HEK293 (cell line): ENCODE measurements around the gene TMEM273.

ENCODE experiments used
- CTCF ChIA-PET: fragments of 350-600 bp; formaldehyde crosslinking; extraction: SDS; loops from one replicate; lab custom pipeline; 2021; ENCODE audit warnings: antibody characterized with exemption; lab: Yijun Ruan, JAX
- POLR2A ChIA-PET: fragments of 300-600 bp; formaldehyde crosslinking; extraction: SDS; loops from one replicate; lab custom pipeline; 2020; ENCODE audit warnings: antibody characterized with exemption, inconsistent platforms; lab: Yijun Ruan, JAX
- H3K27ac ChIP-seq: fragments of 200-500 bp; sonication (Bioruptor generic); 2 replicates; pipeline ENCODE4 v1.5.1; 2014; ENCODE audit warnings: low read depth, low read length, control low read depth, inconsistent platforms; ENCODE audit errors: extremely low read depth
- H3K36me3 ChIP-seq, 2 experiments: fragments of 200-500 bp in 1 of 2; sonication (Bioruptor generic) in 1 of 2; 1 replicate in 1 of 2; 2 replicates in 1 of 2; pipeline ENCODE4 v1.5.1; 2014 to 2017; ENCODE audit warnings: inconsistent platforms in 2 of 2, low read length in 2 of 2; ENCODE audit not compliant: control insufficient read depth in 2 of 2, insufficient read depth in 1 of 2
- H3K4me1 ChIP-seq: fragments of 200-500 bp; sonication (Bioruptor generic); 2 replicates; pipeline ENCODE4 v1.5.1; 2014; ENCODE audit warnings: mild to moderate bottlenecking, low read length, inconsistent platforms; ENCODE audit not compliant: control insufficient read depth, insufficient read depth
- H3K4me3 ChIP-seq: 2 replicates; pipeline ENCODE4 v1.5.1; 2011; ENCODE audit warnings: low read depth, mild to moderate bottlenecking, control low read depth, low read length, moderate library complexity
- H3K9me3 ChIP-seq: fragments of 200-500 bp; sonication (Bioruptor generic); 2 replicates; pipeline ENCODE4 v1.5.1; 2014; ENCODE audit warnings: low read depth, low read length, inconsistent platforms; ENCODE audit not compliant: control insufficient read depth, insufficient read depth
- GLIS2 ChIP-seq: fragments of 450-650 bp; formaldehyde crosslinking; IDR thresholded peaks from 2 replicates; pipeline ENCODE4 v1.5.1; 2016; ENCODE audit warnings: missing biosample characterization, missing genetic modification characterization
- KLF7 ChIP-seq: fragments of 450-650 bp; formaldehyde crosslinking; IDR thresholded peaks from 2 replicates; pipeline ENCODE4 v1.5.1; 2016; ENCODE audit warnings: missing biosample characterization, missing genetic modification characterization, borderline replicate concordance
- MEIS1 ChIP-seq: sonication (generic); formaldehyde crosslinking; IDR thresholded peaks from 2 replicates; pipeline ENCODE4 v1.8.1; 2022; ENCODE audit warnings: missing genetic modification reagents, mild to moderate bottlenecking, borderline replicate concordance
- SP7 ChIP-seq: fragments of 450-650 bp; formaldehyde crosslinking; IDR thresholded peaks from 2 replicates; pipeline ENCODE4 v1.5.1; 2016; ENCODE audit warnings: missing biosample characterization, missing genetic modification characterization
- TRIM28 ChIP-seq: IDR thresholded peaks from 2 replicates; pipeline ENCODE4 v1.6.1; 2011; ENCODE audit warnings: low read length, control low read depth, borderline replicate concordance
- ZFP41 ChIP-seq: fragments of 450-650 bp; formaldehyde crosslinking; IDR thresholded peaks from 2 replicates; pipeline ENCODE4 v1.5.1; 2016; ENCODE audit warnings: missing biosample characterization, missing genetic modification characterization, borderline replicate concordance
- ZNF112 ChIP-seq: fragments of 450-650 bp; formaldehyde crosslinking; IDR thresholded peaks from 2 replicates; pipeline ENCODE4 v1.5.0; 2017; ENCODE audit warnings: missing biosample characterization, missing genetic modification characterization
- ZNF239 ChIP-seq: fragments of 450-650 bp; formaldehyde crosslinking; IDR thresholded peaks from 2 replicates; pipeline ENCODE4 v1.5.1; 2016; ENCODE audit warnings: missing biosample characterization, missing genetic modification characterization
- ZNF266 ChIP-seq: fragments of 450-650 bp; formaldehyde crosslinking; IDR thresholded peaks from 2 replicates; pipeline ENCODE4 v1.5.1; 2016; ENCODE audit warnings: missing biosample characterization, missing genetic modification characterization, low read depth
- ZNF350 ChIP-seq: fragments of 450-650 bp; formaldehyde crosslinking; IDR thresholded peaks from 2 replicates; pipeline ENCODE4 v1.5.0; 2017; ENCODE audit warnings: missing biosample characterization, mild to moderate bottlenecking, missing genetic modification characterization
- ZNF391 ChIP-seq: fragments of 450-650 bp; formaldehyde crosslinking; IDR thresholded peaks from 2 replicates; pipeline ENCODE4 v1.5.1; 2016; ENCODE audit warnings: low read depth, missing biosample characterization, missing genetic modification characterization, borderline replicate concordance
- ZNF555 ChIP-seq: fragments of 450-650 bp; formaldehyde crosslinking; conservative IDR thresholded peaks from 2 replicates; pipeline ENCODE4 v1.5.1; 2017; ENCODE audit warnings: missing biosample characterization, mild to moderate bottlenecking, missing genetic modification characterization, inconsistent platforms
- ZNF561 ChIP-seq: fragments of 450-650 bp; IDR thresholded peaks from 2 replicates; pipeline ENCODE4 v1.5.1; 2018; ENCODE audit warnings: missing biosample characterization, missing genetic modification characterization, borderline replicate concordance
- ZNF571 ChIP-seq: fragments of 450-650 bp; formaldehyde crosslinking; IDR thresholded peaks from 2 replicates; pipeline ENCODE4 v1.5.0; 2017; ENCODE audit warnings: missing biosample characterization, missing genetic modification characterization
- ZNF585B ChIP-seq: fragments of 450-650 bp; formaldehyde crosslinking; IDR thresholded peaks from 2 replicates; pipeline ENCODE4 v1.5.1; 2016; ENCODE audit warnings: missing biosample characterization, missing genetic modification characterization
- ZNF677 ChIP-seq: fragments of 450-650 bp; IDR thresholded peaks from 2 replicates; pipeline ENCODE4 v1.5.0; 2018; ENCODE audit warnings: missing biosample characterization, mild to moderate bottlenecking, missing genetic modification characterization, moderate library complexity
- TF ChIP-seq, protein P1 (sequence below): fragments of 450-650 bp; formaldehyde crosslinking; IDR thresholded peaks from 2 replicates; pipeline ENCODE4 v1.5.1; 2016; ENCODE audit warnings: missing biosample characterization, missing genetic modification characterization
- TF ChIP-seq, protein P2 (sequence below): fragments of 450-650 bp; formaldehyde crosslinking; IDR thresholded peaks from 2 replicates; pipeline ENCODE4 v1.5.1; 2017; ENCODE audit warnings: missing biosample characterization, mild to moderate bottlenecking, missing genetic modification characterization, moderate library complexity
- TF ChIP-seq, protein P3 (sequence below): fragments of 450-650 bp; formaldehyde crosslinking; IDR thresholded peaks from 2 replicates; pipeline ENCODE4 v1.5.1; 2016; ENCODE audit warnings: missing biosample characterization, missing genetic modification characterization
- TF ChIP-seq, protein P4 (sequence below): fragments of 450-650 bp; formaldehyde crosslinking; IDR thresholded peaks from 2 replicates; pipeline ENCODE4 v1.5.1; 2016; ENCODE audit warnings: missing biosample characterization, missing genetic modification characterization
- TF ChIP-seq, protein P5 (sequence below): fragments of 450-650 bp; formaldehyde crosslinking; IDR thresholded peaks from 2 replicates; pipeline ENCODE4 v1.5.1; 2016; ENCODE audit warnings: missing biosample characterization, missing genetic modification characterization
- TF ChIP-seq, protein P6 (sequence below): fragments of 450-650 bp; formaldehyde crosslinking; IDR thresholded peaks from 2 replicates; pipeline ENCODE4 v1.5.1; 2017; ENCODE audit warnings: missing biosample characterization, missing genetic modification characterization

TMEM273 gene

DNA sequence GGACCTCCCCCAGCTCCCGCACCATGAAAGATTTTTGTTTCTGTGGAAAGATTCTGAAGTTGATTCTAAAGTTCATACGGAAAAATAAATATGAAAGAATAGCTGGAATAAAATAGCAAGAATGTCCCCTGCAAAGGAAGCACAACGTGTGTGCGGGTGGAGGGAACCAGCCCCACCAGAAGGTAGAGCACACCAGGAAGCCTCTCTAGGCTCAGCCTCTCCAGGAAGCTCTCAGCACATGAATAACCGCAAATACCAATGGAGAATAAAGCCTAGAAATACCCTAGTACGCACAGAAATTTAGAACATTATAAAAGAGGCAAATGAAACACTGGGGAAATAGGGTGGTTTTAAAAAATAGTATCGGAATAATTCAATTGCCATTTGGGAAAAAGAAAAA, 29.8 kb downstream of the TMEM273 start:
- H3K4me3 ChIP-seq: no peak overlapping the region

DNA sequence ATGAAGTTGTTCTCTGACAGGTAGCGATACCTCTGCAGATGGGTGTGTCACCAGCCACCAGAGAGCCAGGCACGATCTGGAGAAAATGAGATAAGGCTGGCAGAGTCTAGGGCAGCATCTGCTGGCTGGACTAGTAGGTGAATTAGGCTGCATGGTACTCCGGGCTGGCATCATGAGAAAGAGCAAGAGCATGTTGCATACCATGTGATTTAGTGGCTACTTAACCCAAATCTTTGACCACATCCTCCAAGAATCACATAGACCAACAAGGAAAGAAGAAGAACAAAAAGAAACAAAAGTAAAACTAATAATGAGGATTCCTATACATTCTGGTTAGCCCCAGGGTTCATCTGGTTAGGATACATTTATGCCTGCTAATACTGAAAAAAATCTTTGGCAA, 31.0 kb downstream of the TMEM273 start:
- ChIA-PET CTCF (no interaction called here), POLR2A (no interaction called here)
- Histone ChIP-seq H3K36me3 (no peaks in the 10 kb centered on the region), H3K9me3 (no peaks in the 10 kb centered on the region), H3K27ac (no peak overlapping the region), H3K4me3 (no peak overlapping the region), H3K4me1 (no peaks in the 10 kb centered on the region)
- TF ChIP-seq ZNF561 (tag by site-specific recombination) (no peak), ZNF585B (no peak), TRIM28 (no peak), ZFP41 (no peak), MEIS1 (no peak)
- TF ChIP-seq, protein P1, sequence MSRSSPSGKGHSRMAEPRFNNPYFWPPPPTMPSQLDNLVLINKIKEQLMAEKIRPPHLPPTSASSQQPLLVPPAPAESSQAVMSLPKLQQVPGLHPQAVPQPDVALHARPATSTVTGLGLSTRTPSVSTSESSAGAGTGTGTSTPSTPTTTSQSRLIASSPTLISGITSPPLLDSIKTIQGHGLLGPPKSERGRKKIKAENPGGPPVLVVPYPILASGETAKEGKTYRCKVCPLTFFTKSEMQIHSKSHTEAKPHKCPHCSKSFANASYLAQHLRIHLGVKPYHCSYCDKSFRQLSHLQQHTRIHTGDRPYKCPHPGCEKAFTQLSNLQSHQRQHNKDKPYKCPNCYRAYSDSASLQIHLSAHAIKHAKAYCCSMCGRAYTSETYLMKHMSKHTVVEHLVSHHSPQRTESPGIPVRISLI (tag by site-specific recombination): no peak
- TF ChIP-seq, protein P2, sequence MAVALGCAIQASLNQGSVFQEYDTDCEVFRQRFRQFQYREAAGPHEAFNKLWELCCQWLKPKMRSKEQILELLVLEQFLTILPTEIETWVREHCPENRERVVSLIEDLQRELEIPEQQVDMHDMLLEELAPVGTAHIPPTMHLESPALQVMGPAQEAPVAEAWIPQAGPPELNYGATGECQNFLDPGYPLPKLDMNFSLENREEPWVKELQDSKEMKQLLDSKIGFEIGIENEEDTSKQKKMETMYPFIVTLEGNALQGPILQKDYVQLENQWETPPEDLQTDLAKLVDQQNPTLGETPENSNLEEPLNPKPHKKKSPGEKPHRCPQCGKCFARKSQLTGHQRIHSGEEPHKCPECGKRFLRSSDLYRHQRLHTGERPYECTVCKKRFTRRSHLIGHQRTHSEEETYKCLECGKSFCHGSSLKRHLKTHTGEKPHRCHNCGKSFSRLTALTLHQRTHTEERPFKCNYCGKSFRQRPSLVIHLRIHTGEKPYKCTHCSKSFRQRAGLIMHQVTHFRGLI (tag by site-specific recombination): no peak

More for the DNA sequence above, 29.8 kb downstream of the TMEM273 start:
- Histone ChIP-seq H3K36me3 (no peaks in the 10 kb centered on the region), H3K4me1 (no peaks in the 10 kb centered on the region), H3K9me3 (no peaks in the 10 kb centered on the region), H3K27ac (no peak overlapping the region)
- TF ChIP-seq, protein P3, sequence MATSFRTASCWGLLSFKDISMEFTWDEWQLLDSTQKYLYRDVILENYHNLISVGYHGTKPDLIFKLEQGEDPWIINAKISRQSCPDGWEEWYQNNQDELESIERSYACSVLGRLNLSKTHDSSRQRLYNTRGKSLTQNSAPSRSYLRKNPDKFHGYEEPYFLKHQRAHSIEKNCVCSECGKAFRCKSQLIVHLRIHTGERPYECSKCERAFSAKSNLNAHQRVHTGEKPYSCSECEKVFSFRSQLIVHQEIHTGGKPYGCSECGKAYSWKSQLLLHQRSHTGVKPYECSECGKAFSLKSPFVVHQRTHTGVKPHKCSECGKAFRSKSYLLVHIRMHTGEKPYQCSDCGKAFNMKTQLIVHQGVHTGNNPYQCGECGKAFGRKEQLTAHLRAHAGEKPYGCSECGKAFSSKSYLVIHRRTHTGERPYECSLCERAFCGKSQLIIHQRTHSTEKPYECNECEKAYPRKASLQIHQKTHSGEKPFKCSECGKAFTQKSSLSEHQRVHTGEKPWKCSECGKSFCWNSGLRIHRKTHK (tag by site-specific recombination): no peak
- TF ChIP-seq ZNF677 (tag by site-specific recombination) (no peak), GLIS2 (tag by site-specific recombination) (no peak), ZNF112 (no peak), ZNF350 (tag by site-specific recombination) (no peak), ZNF266 (tag by site-specific recombination) (no peak)
- TF ChIP-seq, protein P4, sequence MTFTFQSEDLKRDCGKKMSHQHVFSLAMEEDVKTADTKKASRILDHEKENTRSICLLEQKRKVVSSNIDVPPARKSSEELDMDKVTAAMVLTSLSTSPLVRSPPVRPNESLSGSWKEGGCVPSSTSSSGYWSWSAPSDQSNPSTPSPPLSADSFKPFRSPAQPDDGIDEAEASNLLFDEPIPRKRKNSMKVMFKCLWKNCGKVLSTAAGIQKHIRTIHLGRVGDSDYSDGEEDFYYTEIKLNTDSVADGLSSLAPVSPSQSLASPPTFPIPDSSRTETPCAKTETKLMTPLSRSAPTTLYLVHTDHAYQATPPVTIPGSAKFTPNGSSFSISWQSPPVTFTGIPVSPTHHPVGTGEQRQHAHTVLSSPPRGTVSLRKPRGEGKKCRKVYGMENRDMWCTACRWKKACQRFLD: no peak
- ChIA-PET CTCF (interaction anchor here (0.7 kb wide), 2 partner anchors 148 to 556 kb away, joined by 3 to 5 read pairs; no protein-coding TSS in a partner anchor), POLR2A (no interaction called here)

DNA sequence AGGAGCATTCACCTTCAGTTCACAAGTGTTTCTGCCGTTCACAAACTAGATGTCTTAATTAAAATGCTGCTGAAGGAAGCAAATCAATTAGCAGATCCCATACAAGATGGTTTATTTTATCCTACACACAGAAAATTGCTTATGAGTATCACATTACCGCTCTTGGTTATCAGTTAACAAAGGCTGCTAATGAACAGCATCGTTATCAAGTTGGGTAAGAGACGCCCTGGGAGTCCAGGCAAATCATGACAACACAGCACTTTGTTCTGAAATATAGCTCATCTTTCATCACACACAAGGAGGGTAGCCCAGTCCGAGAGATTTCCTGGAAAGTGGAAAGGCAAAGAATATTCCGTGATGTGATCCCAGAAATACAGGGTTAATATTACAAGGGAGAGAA, 33.5 kb downstream of the TMEM273 start:
- Histone ChIP-seq H3K36me3 (no peaks in the 10 kb centered on the region), H3K4me1 (no peaks in the 10 kb centered on the region), H3K4me3 (no peak overlapping the region), H3K27ac (no peak overlapping the region), H3K9me3 (no peaks in the 10 kb centered on the region)
- POLR2A ChIA-PET: no interaction called here
- CTCF ChIA-PET: no interaction called here
- TF ChIP-seq ZNF571 (no peak), SP7 (no peak), ZNF239 (tag by site-specific recombination) (no peak), ZNF555 (tag by site-specific recombination) (no peak), KLF7 (tag by site-specific recombination) (no peak), ZNF391 (no peak)
- TF ChIP-seq, protein P5, sequence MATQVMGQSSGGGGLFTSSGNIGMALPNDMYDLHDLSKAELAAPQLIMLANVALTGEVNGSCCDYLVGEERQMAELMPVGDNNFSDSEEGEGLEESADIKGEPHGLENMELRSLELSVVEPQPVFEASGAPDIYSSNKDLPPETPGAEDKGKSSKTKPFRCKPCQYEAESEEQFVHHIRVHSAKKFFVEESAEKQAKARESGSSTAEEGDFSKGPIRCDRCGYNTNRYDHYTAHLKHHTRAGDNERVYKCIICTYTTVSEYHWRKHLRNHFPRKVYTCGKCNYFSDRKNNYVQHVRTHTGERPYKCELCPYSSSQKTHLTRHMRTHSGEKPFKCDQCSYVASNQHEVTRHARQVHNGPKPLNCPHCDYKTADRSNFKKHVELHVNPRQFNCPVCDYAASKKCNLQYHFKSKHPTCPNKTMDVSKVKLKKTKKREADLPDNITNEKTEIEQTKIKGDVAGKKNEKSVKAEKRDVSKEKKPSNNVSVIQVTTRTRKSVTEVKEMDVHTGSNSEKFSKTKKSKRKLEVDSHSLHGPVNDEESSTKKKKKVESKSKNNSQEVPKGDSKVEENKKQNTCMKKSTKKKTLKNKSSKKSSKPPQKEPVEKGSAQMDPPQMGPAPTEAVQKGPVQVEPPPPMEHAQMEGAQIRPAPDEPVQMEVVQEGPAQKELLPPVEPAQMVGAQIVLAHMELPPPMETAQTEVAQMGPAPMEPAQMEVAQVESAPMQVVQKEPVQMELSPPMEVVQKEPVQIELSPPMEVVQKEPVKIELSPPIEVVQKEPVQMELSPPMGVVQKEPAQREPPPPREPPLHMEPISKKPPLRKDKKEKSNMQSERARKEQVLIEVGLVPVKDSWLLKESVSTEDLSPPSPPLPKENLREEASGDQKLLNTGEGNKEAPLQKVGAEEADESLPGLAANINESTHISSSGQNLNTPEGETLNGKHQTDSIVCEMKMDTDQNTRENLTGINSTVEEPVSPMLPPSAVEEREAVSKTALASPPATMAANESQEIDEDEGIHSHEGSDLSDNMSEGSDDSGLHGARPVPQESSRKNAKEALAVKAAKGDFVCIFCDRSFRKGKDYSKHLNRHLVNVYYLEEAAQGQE (tag by site-specific recombination): no peak
- TF ChIP-seq, protein P6, sequence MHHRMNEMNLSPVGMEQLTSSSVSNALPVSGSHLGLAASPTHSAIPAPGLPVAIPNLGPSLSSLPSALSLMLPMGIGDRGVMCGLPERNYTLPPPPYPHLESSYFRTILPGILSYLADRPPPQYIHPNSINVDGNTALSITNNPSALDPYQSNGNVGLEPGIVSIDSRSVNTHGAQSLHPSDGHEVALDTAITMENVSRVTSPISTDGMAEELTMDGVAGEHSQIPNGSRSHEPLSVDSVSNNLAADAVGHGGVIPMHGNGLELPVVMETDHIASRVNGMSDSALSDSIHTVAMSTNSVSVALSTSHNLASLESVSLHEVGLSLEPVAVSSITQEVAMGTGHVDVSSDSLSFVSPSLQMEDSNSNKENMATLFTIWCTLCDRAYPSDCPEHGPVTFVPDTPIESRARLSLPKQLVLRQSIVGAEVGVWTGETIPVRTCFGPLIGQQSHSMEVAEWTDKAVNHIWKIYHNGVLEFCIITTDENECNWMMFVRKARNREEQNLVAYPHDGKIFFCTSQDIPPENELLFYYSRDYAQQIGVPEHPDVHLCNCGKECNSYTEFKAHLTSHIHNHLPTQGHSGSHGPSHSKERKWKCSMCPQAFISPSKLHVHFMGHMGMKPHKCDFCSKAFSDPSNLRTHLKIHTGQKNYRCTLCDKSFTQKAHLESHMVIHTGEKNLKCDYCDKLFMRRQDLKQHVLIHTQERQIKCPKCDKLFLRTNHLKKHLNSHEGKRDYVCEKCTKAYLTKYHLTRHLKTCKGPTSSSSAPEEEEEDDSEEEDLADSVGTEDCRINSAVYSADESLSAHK (tag by site-specific recombination): no peak
